Measurements from ENCODE around the gene NDUFB1.

Gene NDUFB1

DNA sequence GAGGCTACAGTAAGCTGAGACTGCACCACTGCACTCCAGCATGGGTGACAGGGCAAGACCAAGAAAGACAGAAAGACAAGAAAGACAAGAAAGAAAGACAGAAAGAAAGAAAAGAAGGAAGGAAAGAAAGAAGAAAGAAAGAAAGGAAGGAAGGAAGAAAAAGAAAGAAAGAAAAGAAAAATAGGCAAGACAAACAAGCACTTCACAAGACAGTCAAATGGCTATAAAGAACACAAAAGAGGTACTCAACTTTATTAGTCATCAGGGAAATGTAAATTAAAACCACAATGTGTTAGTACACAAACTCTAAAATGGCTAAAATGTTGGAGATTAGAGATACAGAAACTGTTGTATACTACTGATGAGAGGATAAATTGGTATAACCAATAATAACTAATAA lies 21.7 kb downstream of the NDUFB1 start:
- DNase-seq (ENCODE audit: low read depth in 3 of 3), result no peak

- no peak for DNase-seq (ENCODE audit: low read depth in 3 of 3)
These were observed 28.2 kb downstream of the NDUFB1 start for GRCh38 chr14:92093320-92093719.

GRCh38 chr14:92088494-92088893 lies 33.0 kb downstream of the NDUFB1 start:
- DNase-seq (ENCODE audit: low read depth in 3 of 3), result no peak

GRCh38 chr14:92074555-92074954 lies 47.0 kb downstream of the NDUFB1 start:
- DNase-seq (ENCODE audit: low read depth in 3 of 3), result no peak
